Liver (tissue), 9 donors: ENCODE data around the gene WIPF1. TPM values are rescaled to one million over a fixed set of nuclear protein-coding genes. Genes with fewer than 3 reads are reported as not detected.

Experiments used
- DNase-seq: peaks from one replicate; pipeline ENCODE4 v3.0.0-alpha.2; 2017; ENCODE audit warnings: low spot score
- H3K27ac ChIP-seq, 2 donors: one replicate each; pipeline ENCODE4 v1.7.0; 2013; ENCODE audit warnings: inconsistent platforms in 2 of 2, low read length in 2 of 2, control low read depth in 1 of 2, low read depth in 1 of 2, mild to moderate bottlenecking in 1 of 2
- H3K27me3 ChIP-seq, 4 donors: one replicate each; pipeline versions ENCODE4 v1.6.1 to v1.7.0; 2013; ENCODE audit warnings: low read length in 3 of 4, inconsistent platforms in 1 of 4, mild to moderate bottlenecking in 1 of 4, moderate library complexity in 1 of 4; ENCODE audit not compliant: control insufficient read depth in 4 of 4, insufficient read depth in 4 of 4
- H3K36me3 ChIP-seq, 4 donors: one replicate each; pipeline versions ENCODE4 v1.6.1 to v1.7.0; 2013; ENCODE audit warnings: low read length in 3 of 4, mild to moderate bottlenecking in 3 of 4, low read depth in 1 of 4, moderate library complexity in 1 of 4; ENCODE audit not compliant: control insufficient read depth in 4 of 4, insufficient read depth in 3 of 4
- H3K4me1 ChIP-seq, 4 donors: one replicate each; pipeline versions ENCODE4 v1.6.1 to v1.7.0; 2013; ENCODE audit warnings: low read length in 3 of 4, mild to moderate bottlenecking in 3 of 4, moderate library complexity in 1 of 4; ENCODE audit not compliant: control insufficient read depth in 4 of 4, insufficient read depth in 4 of 4
- H3K4me3 ChIP-seq, 3 donors: one replicate each; pipeline versions ENCODE4 v1.6.1 to v1.7.0; 2013; ENCODE audit warnings: low read length in 3 of 3, control low read depth in 1 of 3, low read depth in 1 of 3, mild to moderate bottlenecking in 1 of 3
- H3K9ac ChIP-seq, 2 donors: one replicate each; pipeline ENCODE4 v1.7.0; 2013; ENCODE audit warnings: low read length in 2 of 2, mild to moderate bottlenecking in 2 of 2, moderate library complexity in 2 of 2, control low read depth in 1 of 2, low read depth in 1 of 2
- H3K9me3 ChIP-seq, 4 donors: one replicate each; pipeline versions ENCODE4 v1.6.1 to v1.7.0; 2013; ENCODE audit warnings: low read length in 3 of 4; ENCODE audit not compliant: control insufficient read depth in 4 of 4
- EGR1 ChIP-seq, 2 donors: IDR thresholded peaks; 2 replicates each; pipeline ENCODE4 v1.6.1; 2016 to 2018; ENCODE audit warnings: antibody characterized with exemption in 2 of 2, low read depth in 2 of 2
- FOXA1 ChIP-seq: IDR thresholded peaks from 2 replicates; pipeline ENCODE4 v1.6.1; 2016; ENCODE audit warnings: antibody characterized with exemption
- FOXA2 ChIP-seq: IDR thresholded peaks from 2 replicates; pipeline ENCODE4 v1.6.1; 2016; ENCODE audit warnings: antibody characterized with exemption
- GABPA ChIP-seq, 2 donors: IDR thresholded peaks in 1 of 2; conservative IDR thresholded peaks in 1 of 2; 2 replicates each; pipeline ENCODE4 v1.6.1; 2016; ENCODE audit warnings: antibody characterized with exemption in 2 of 2, mild to moderate bottlenecking in 1 of 2, moderate library complexity in 1 of 2
- HNF4A ChIP-seq, 2 donors: conservative IDR thresholded peaks; 2 replicates each; pipeline ENCODE4 v1.6.1; 2016; ENCODE audit warnings: antibody characterized with exemption in 2 of 2, mild to moderate bottlenecking in 2 of 2
- HNF4G ChIP-seq: IDR thresholded peaks from 2 replicates; pipeline ENCODE4 v1.6.1; 2016; ENCODE audit warnings: antibody characterized with exemption
- JUND ChIP-seq, 2 donors: IDR thresholded peaks; 2 replicates each; pipeline ENCODE4 v1.6.1; 2016; ENCODE audit warnings: antibody characterized with exemption in 2 of 2
- NR2F2 ChIP-seq: IDR thresholded peaks from 2 replicates; pipeline ENCODE4 v1.6.1; 2016; ENCODE audit warnings: antibody characterized with exemption
- RAD21 ChIP-seq, 2 donors: IDR thresholded peaks; 2 replicates each; pipeline ENCODE4 v1.6.1; 2016; ENCODE audit warnings: antibody characterized with exemption in 2 of 2, mild to moderate bottlenecking in 2 of 2
- RXRA ChIP-seq, 2 donors: IDR thresholded peaks; 2 replicates each; pipeline ENCODE4 v1.6.1; 2017 to 2018; ENCODE audit warnings: antibody characterized with exemption in 2 of 2, mild to moderate bottlenecking in 1 of 2
- SP1 ChIP-seq: IDR thresholded peaks from 2 replicates; pipeline ENCODE4 v1.6.1; 2018; ENCODE audit warnings: antibody characterized with exemption, mild to moderate bottlenecking
- TAF1 ChIP-seq: conservative IDR thresholded peaks from 2 replicates; pipeline ENCODE4 v1.6.1; 2016; ENCODE audit warnings: antibody characterized with exemption, mild to moderate bottlenecking
- YY1 ChIP-seq: IDR thresholded peaks from 2 replicates; pipeline ENCODE4 v1.6.1; 2016; ENCODE audit warnings: antibody characterized with exemption, mild to moderate bottlenecking
- WGBS: extraction: QIAGEN DNeasy Blood & Tissue Kit; methylation state at CpG from one replicate; pipeline ENCODE4 v1.1.7; 2013; 5-methylcytosine and 5-hydroxymethylcytosine counted together
- polyA plus RNA-seq, 2 donors: library from polyadenylated mRNA; stranded (reverse) in 1 of 2; unstranded in 1 of 2; fragments of 200-250 nt in 1 of 2; fragments of >200 nt in 1 of 2; fragmentation: Nextera tagmentation in 1 of 2; extraction: Ambion mirVana in 1 of 2; gene quantifications; one replicate each; pipeline versions ENCODE4 v1.2.1 to v1.2.3, GENCODE V29; 2013 to 2015
- total RNA-seq, 2 donors: library from RNA; depleted of rRNA; stranded (reverse); fragments of >200 nt; gene quantifications; one replicate each; pipeline ENCODE4 v1.2.3, GENCODE V29; 2014
- TF ChIP-seq, protein P1 (sequence below): IDR thresholded peaks from 2 replicates; pipeline ENCODE4 v1.6.1; 2016; ENCODE audit warnings: antibody characterized with exemption
- TF ChIP-seq, protein P2 (sequence below): IDR thresholded peaks from 2 replicates; pipeline ENCODE4 v1.6.1; 2016; ENCODE audit warnings: antibody characterized with exemption
- TF ChIP-seq, protein P3 (sequence below): fragments of 150-350 bp; IDR thresholded peaks from 2 replicates; pipeline ENCODE4 v1.5.1; 2017; ENCODE audit warnings: improper control_type of control experiment, low read depth, low read length; ENCODE audit not compliant: missing input control
- TF ChIP-seq, protein P4 (sequence below): IDR thresholded peaks from 2 replicates; pipeline ENCODE4 v1.6.1; 2016; ENCODE audit warnings: antibody characterized with exemption, mild to moderate bottlenecking
- donor health status: healthy.
- donor health status: healthy.
- donor health status: healthy.
- donor health status: healthy.
- donor health status: healthy.

WIPF1 gene
- total and polyA plus RNA-seq, 4 donors, result 4.7 to 7.7 (median 6.3) TPM

DNA sequence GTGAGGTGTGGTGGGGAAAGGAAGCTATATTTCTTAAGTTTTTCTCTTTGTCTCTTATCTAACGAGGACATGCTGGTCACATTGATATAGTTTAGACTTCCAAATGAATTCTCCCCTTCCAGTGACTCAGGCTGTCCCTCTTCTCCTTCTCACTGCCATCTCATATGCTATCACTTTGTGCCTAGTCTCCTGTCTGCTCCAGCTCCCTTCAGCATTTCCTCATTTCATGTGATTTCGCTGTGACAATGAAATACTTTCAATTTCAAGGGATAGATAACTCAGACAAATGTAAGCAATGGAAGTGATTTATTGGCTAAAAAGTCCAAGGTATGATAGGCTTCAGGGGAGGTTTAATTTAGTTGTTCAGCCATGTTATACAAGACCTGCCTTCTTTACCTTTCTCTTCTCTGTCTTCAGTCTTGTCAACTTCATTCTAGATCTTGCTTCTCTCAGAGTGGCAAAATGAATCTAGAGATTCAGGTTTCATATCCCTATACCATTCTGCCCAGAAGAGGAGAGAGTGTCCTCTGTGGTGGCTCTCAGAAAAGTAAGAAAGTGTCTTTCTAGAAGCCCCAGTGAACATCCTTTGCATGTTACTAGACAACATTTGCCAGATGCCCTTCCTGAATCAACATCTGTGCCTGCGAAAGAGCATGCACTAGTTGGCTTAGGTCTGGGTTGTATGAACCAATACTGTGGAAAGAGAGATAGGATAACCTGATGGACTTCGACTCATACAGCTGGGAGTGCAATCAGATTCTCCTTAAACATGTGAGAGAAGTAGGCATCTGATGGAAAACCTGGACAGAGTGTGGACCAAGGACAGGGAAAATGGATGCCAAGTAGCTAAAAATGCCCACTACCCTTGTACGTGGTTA, 80.9 kb downstream of the WIPF1 start:
- Histone ChIP-seq H3K4me3 (no peak overlapping the region), H3K9me3 (no peaks in the 10 kb centered on the region), H3K36me3 (no peaks in the 10 kb centered on the region), H3K27me3 (no peaks in the 10 kb centered on the region), H3K9ac (no peak overlapping the region), H3K27ac (peak overlapping the region in 1 of 2 donors; percentile 23), H3K4me1 (peaks cover 6 to 32% (median 14%) of the 10 kb centered on the region in 4 donors)
- DNase-seq, result no peak
- TF ChIP-seq HNF4G (peak; percentile 50), SP1 (peak; percentile 46), HNF4A (conservative IDR thresholded peaks at IDR 0.05) (peak; percentile 82 to 85), FOXA1 (no peak), TAF1 (no peak), RXRA (IDR thresholded peaks at IDR 0.05) (peak; percentile 16 to 66), JUND (IDR thresholded peaks at IDR 0.05) (peak in 1 of 2 donors; percentile 28), GABPA (IDR thresholded peaks at IDR 0.05 in 1 of 2, conservative IDR thresholded peaks at IDR 0.05 in 1 of 2) (no peak), RAD21 (IDR thresholded peaks at IDR 0.05) (peak in 1 of 2 donors; percentile 10), YY1 (peak; percentile 41), EGR1 (IDR thresholded peaks at IDR 0.05; ENCODE audit: low read depth in 2 of 2) (peak in 1 of 2 donors; percentile 19), FOXA2 (peak; percentile 57)
- TF ChIP-seq, protein P1, sequence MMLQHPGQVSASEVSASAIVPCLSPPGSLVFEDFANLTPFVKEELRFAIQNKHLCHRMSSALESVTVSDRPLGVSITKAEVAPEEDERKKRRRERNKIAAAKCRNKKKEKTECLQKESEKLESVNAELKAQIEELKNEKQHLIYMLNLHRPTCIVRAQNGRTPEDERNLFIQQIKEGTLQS, result no peak
- TF ChIP-seq, protein P2, sequence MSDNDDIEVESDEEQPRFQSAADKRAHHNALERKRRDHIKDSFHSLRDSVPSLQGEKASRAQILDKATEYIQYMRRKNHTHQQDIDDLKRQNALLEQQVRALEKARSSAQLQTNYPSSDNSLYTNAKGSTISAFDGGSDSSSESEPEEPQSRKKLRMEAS, result peak; percentile 59
- 62% methylated on average over 5 of the region's 5 CpGs for WGBS

DNA sequence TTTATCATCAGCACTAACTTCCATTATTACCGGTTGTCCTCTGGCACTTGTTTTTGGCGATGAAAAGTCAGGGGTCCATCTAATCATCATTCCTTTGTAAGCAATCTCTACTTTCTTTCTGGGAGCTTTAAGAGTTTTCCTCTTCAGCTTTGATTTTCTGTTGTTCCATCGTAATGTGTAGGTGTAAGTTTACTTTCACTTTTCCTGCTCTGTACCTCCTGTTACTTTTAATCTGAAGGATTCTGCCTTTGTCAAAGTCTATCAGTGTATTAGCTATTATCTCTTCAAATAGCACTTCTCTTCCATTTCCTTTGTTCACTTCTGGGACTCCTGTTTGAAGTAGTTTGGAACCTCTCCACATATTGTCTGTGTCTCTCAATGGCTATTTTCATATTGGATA, 85.3 kb downstream of the WIPF1 start:
- Histone ChIP-seq H3K4me3 (peak overlapping the region in 1 of 3 donors; percentile 22), H3K9me3 (peaks cover 0 to 4% (median 2%) of the 10 kb centered on the region in 4 donors), H3K27me3 (no peaks in the 10 kb centered on the region), H3K4me1 (peaks cover 3 to 22% (median 12%) of the 10 kb centered on the region in 4 donors), H3K36me3 (no peaks in the 10 kb centered on the region), H3K27ac (peak overlapping the region; percentile 48 to 64), H3K9ac (no peak overlapping the region)
- TF ChIP-seq, protein P3, sequence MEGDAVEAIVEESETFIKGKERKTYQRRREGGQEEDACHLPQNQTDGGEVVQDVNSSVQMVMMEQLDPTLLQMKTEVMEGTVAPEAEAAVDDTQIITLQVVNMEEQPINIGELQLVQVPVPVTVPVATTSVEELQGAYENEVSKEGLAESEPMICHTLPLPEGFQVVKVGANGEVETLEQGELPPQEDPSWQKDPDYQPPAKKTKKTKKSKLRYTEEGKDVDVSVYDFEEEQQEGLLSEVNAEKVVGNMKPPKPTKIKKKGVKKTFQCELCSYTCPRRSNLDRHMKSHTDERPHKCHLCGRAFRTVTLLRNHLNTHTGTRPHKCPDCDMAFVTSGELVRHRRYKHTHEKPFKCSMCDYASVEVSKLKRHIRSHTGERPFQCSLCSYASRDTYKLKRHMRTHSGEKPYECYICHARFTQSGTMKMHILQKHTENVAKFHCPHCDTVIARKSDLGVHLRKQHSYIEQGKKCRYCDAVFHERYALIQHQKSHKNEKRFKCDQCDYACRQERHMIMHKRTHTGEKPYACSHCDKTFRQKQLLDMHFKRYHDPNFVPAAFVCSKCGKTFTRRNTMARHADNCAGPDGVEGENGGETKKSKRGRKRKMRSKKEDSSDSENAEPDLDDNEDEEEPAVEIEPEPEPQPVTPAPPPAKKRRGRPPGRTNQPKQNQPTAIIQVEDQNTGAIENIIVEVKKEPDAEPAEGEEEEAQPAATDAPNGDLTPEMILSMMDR, result no peak
- TF ChIP-seq TAF1 (no peak), YY1 (no peak), HNF4A (conservative IDR thresholded peaks at IDR 0.05) (no peak), FOXA2 (no peak), EGR1 (IDR thresholded peaks at IDR 0.05; ENCODE audit: low read depth in 2 of 2) (no peak), RAD21 (IDR thresholded peaks at IDR 0.05) (no peak), GABPA (IDR thresholded peaks at IDR 0.05 in 1 of 2, conservative IDR thresholded peaks at IDR 0.05 in 1 of 2) (no peak), RXRA (IDR thresholded peaks at IDR 0.05) (no peak), JUND (IDR thresholded peaks at IDR 0.05) (no peak), NR2F2 (no peak), FOXA1 (no peak), HNF4G (no peak)
- TF ChIP-seq, protein P1, result no peak
- TF ChIP-seq, protein P2, result no peak
- TF ChIP-seq, protein P4, sequence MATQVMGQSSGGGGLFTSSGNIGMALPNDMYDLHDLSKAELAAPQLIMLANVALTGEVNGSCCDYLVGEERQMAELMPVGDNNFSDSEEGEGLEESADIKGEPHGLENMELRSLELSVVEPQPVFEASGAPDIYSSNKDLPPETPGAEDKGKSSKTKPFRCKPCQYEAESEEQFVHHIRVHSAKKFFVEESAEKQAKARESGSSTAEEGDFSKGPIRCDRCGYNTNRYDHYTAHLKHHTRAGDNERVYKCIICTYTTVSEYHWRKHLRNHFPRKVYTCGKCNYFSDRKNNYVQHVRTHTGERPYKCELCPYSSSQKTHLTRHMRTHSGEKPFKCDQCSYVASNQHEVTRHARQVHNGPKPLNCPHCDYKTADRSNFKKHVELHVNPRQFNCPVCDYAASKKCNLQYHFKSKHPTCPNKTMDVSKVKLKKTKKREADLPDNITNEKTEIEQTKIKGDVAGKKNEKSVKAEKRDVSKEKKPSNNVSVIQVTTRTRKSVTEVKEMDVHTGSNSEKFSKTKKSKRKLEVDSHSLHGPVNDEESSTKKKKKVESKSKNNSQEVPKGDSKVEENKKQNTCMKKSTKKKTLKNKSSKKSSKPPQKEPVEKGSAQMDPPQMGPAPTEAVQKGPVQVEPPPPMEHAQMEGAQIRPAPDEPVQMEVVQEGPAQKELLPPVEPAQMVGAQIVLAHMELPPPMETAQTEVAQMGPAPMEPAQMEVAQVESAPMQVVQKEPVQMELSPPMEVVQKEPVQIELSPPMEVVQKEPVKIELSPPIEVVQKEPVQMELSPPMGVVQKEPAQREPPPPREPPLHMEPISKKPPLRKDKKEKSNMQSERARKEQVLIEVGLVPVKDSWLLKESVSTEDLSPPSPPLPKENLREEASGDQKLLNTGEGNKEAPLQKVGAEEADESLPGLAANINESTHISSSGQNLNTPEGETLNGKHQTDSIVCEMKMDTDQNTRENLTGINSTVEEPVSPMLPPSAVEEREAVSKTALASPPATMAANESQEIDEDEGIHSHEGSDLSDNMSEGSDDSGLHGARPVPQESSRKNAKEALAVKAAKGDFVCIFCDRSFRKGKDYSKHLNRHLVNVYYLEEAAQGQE, result no peak
- 70% methylated on average over 3 of the region's 3 CpGs for WGBS
- DNase-seq, result no peak
